B cell (primary cell): ENCODE measurements around the gene ERC2. TPM values are rescaled to one million over a fixed set of nuclear protein-coding genes. Genes with fewer than 3 reads are reported as not detected.

ENCODE experiments used
- ATAC-seq: fragments of 200-7000 bp; cut with Tn5 transposase; one replicate; pipeline ENCODE4 v1.10.0; 2021; ENCODE audit warnings: low read depth, mild to moderate bottlenecking, moderate number of reproducible peaks, moderate library complexity
- CTCF ChIA-PET: fragments of 350-600 bp; sonication (Branson Sonifier 250); formaldehyde crosslinking; loops from one replicate; lab custom pipeline; 2021; ENCODE audit warnings: antibody characterized with exemption, inconsistent platforms; lab: Charles Lee
- POLR2A ChIA-PET: fragments of 350-600 bp; sonication (Branson Sonifier 250); formaldehyde crosslinking; loops from one replicate; lab custom pipeline; 2021; ENCODE audit warnings: antibody characterized with exemption; lab: Charles Lee
- DNase-seq: peaks from one replicate; pipeline ENCODE4 v3.0.0; 2013
- H2AFZ ChIP-seq: 2 replicates; pipeline ENCODE4 v1.6.1; 2012; ENCODE audit warnings: mild to moderate bottlenecking, low read depth, low read length; ENCODE audit not compliant: insufficient read depth, poor library complexity, severe bottlenecking
- H3K27ac ChIP-seq, 2 donors: 1 replicate in 1 of 2; 2 replicates in 1 of 2; pipeline ENCODE4 v1.5.1; 2012 to 2013; ENCODE audit warnings: low read length in 2 of 2, mild to moderate bottlenecking in 2 of 2, moderate library complexity in 1 of 2
- H3K27me3 ChIP-seq, 4 experiments: fragments of 200-600 bp in 1 of 4; sonication (generic) in 1 of 4; replicated peaks in 1 of 4; 1 replicate in 2 of 4; 2 replicates in 2 of 4; pipeline versions ENCODE4 v1.6.1 to v1.7.0; 2013 to 2016; ENCODE audit warnings: low read length in 3 of 4, mild to moderate bottlenecking in 2 of 4, mixed read lengths in 1 of 4, moderate library complexity in 1 of 4; ENCODE audit not compliant: insufficient read depth in 4 of 4, control insufficient read depth in 3 of 4; ENCODE audit errors: control extremely low read depth in 1 of 4
- H3K36me3 ChIP-seq, 2 experiments: replicated peaks in 1 of 2; 1 replicate in 1 of 2; 2 replicates in 1 of 2; pipeline versions ENCODE4 v1.6.1 to v1.7.1; 2013; ENCODE audit warnings: low read length in 1 of 2; ENCODE audit not compliant: insufficient read depth in 2 of 2, control insufficient read depth in 1 of 2; ENCODE audit errors: control extremely low read depth in 1 of 2, extremely low read depth in 1 of 2
- H3K4me1 ChIP-seq, 2 donors: fragments of 200-600 bp in 1 of 2; sonication (generic) in 1 of 2; 1 replicate in 1 of 2; 2 replicates in 1 of 2; pipeline versions ENCODE4 v1.5.1 to v1.6.1; 2013 to 2017; ENCODE audit warnings: low read length in 2 of 2; ENCODE audit not compliant: control insufficient read depth in 2 of 2, insufficient read depth in 2 of 2
- H3K4me2 ChIP-seq: replicated peaks from 2 replicates; pipeline ENCODE3; 2012; ENCODE audit warnings: mild to moderate bottlenecking, low read depth, low read length; ENCODE audit not compliant: poor library complexity, severe bottlenecking
- H3K4me3 ChIP-seq, 5 experiments: fragments of 200-600 bp in 1 of 5; sonication (generic) in 1 of 5; 1 replicate in 3 of 5; 2 replicates in 2 of 5; pipeline versions ENCODE4 v1.5.1 to v1.7.0; 2011 to 2016; ENCODE audit warnings: low read length in 4 of 5, mild to moderate bottlenecking in 4 of 5, low read depth in 2 of 5, control low read depth in 1 of 5, moderate library complexity in 1 of 5; ENCODE audit not compliant: insufficient read depth in 1 of 5; ENCODE audit errors: control extremely low read depth in 1 of 5, extremely low read depth in 1 of 5
- H3K79me2 ChIP-seq: fragments of 200-600 bp; sonication (generic); one replicate; pipeline ENCODE4 v1.6.0; 2016; ENCODE audit warnings: low read length; ENCODE audit not compliant: control insufficient read depth, insufficient read depth
- H3K9ac ChIP-seq: fragments of 200-600 bp; sonication (generic); 2 replicates; pipeline ENCODE4 v1.6.1; 2017; ENCODE audit warnings: mild to moderate bottlenecking, low read length, moderate library complexity
- H3K9me3 ChIP-seq, 3 donors: one replicate each; pipeline versions ENCODE4 v1.6.1 to v1.7.1; 2013; ENCODE audit warnings: low read length in 2 of 3; ENCODE audit not compliant: control insufficient read depth in 2 of 3, insufficient read depth in 1 of 3; ENCODE audit errors: control extremely low read depth in 1 of 3
- H4K20me1 ChIP-seq: 2 replicates; pipeline ENCODE4 v1.6.0; 2012; ENCODE audit warnings: mild to moderate bottlenecking, low read length; ENCODE audit not compliant: insufficient read depth, control insufficient read depth, poor library complexity, severe bottlenecking
- H3K27ac Mint-ChIP-seq: one replicate; pipeline ENCODE4 v1.8.0; 2021; ENCODE audit warnings: mixed read lengths
- H3K27me3 Mint-ChIP-seq: one replicate; pipeline ENCODE4 v1.8.0; 2021; ENCODE audit warnings: mixed read lengths
- H3K4me1 Mint-ChIP-seq: one replicate; pipeline ENCODE4 v1.8.0; 2021; ENCODE audit warnings: mixed read lengths
- H3K4me3 Mint-ChIP-seq: one replicate; pipeline ENCODE4 v1.8.0; 2021; ENCODE audit warnings: mixed read lengths
- H3K9me3 Mint-ChIP-seq: one replicate; pipeline ENCODE4 v1.8.0; 2022; ENCODE audit warnings: mixed read lengths; ENCODE audit not compliant: insufficient read depth
- CTCF ChIP-seq: fragments of 200-600 bp; IDR thresholded peaks from one replicate; pipeline ENCODE4 v1.8.0; 2022; ENCODE audit warnings: antibody characterized with exemption, mild to moderate bottlenecking
- EZH2 ChIP-seq: IDR thresholded peaks from 2 replicates; pipeline ENCODE4 v1.6.1; 2012; ENCODE audit warnings: borderline replicate concordance, low read depth, mild to moderate bottlenecking, moderate library complexity, low read length; ENCODE audit not compliant: insufficient read depth, poor library complexity, severe bottlenecking
- WGBS: methylation state at CpG from one replicate; pipeline ENCODE4 v1.1.5; 2013; ENCODE audit warnings: missing lambda C conversion rate; ENCODE audit not compliant: insufficient coverage; 5-methylcytosine and 5-hydroxymethylcytosine counted together
- intact Hi-C: fragments of 100-400 bp; cut with micrococcal nuclease; formaldehyde crosslinking; loops from one replicate; pipeline ENCODE4 v1.10.0; 2022
- polyA plus RNA-seq: library from polyadenylated mRNA; depleted of rRNA; stranded (reverse); fragments of >200 nt; gene quantifications from 2 replicates; pipeline ENCODE4 v1.2.3, GENCODE V29; 2012
- total RNA-seq, 2 donors: library from RNA; stranded (reverse); fragments of 120-200 nt in 1 of 2; gene quantifications; 1 replicate in 1 of 2; 2 replicates in 1 of 2; pipeline versions ENCODE4 v1.2.3 to v1.2.4, GENCODE V29; 2013 to 2022

The ERC2 gene
- total and polyA plus RNA-seq, 2 donors (not counting 1 experiment from before 2014, with no cell fraction given) = not detected

- no peaks in the 10 kb centered on the region for H3K4me1 ChIP-seq
- no peak overlapping the region for H3K27ac ChIP-seq
- H3K9ac ChIP-seq = no peak overlapping the region
- no peaks in the 10 kb centered on the region for H3K79me2 ChIP-seq
- H3K4me3 ChIP-seq = no peak overlapping the region
- intact Hi-C loops = no loop called here
- ChIA-PET POLR2A (no interaction called here), CTCF (no interaction called here)
- no peaks in the 10 kb centered on the region for H3K9me3 Mint-ChIP-seq
- no peak overlapping the region for H2AFZ ChIP-seq
- no peak for DNase-seq
- H3K4me1 Mint-ChIP-seq = no peaks in the 10 kb centered on the region
- no peak for ATAC-seq
- H3K27me3 Mint-ChIP-seq = peaks cover 6% of the 10 kb centered on the region
- H3K27me3 ChIP-seq = no peaks in the 10 kb centered on the region
- H3K4me2 ChIP-seq = no peak overlapping the region
- no peak overlapping the region for H3K27ac Mint-ChIP-seq
- no peaks in the 10 kb centered on the region for H3K9me3 ChIP-seq
- TF ChIP-seq EZH2 = no peak
- no peak for TF ChIP-seq CTCF
- no peaks in the 10 kb centered on the region for H4K20me1 ChIP-seq
- no peaks in the 10 kb centered on the region for H3K36me3 ChIP-seq
- H3K4me3 Mint-ChIP-seq = no peak overlapping the region
- 94% methylated on average over 5 of the region's 6 CpGs for WGBS
Measured at GRCh38 chr3:55815262-55815661, 653.0 kb downstream of the ERC2 start.

- H3K27ac Mint-ChIP-seq = no peak overlapping the region
- ChIA-PET CTCF (no interaction called here), POLR2A (no interaction called here)
- ATAC-seq (no peak), DNase-seq (no peak)
- Histone ChIP-seq H3K27me3 (no peaks in the 10 kb centered on the region), H4K20me1 (no peaks in the 10 kb centered on the region), H3K9ac (no peak overlapping the region), H3K36me3 (no peaks in the 10 kb centered on the region), H3K4me2 (no peak overlapping the region), H3K4me1 (no peaks in the 10 kb centered on the region), H3K79me2 (no peaks in the 10 kb centered on the region), H3K9me3 (no peaks in the 10 kb centered on the region), H3K27ac (no peak overlapping the region), H3K4me3 (no peak overlapping the region), H2AFZ (no peak overlapping the region)
- WGBS = 67% methylated on average over 2 of the region's 3 CpGs
- TF ChIP-seq CTCF (no peak), EZH2 (no peak)
- no peaks in the 10 kb centered on the region for H3K4me1 Mint-ChIP-seq
- H3K27me3 Mint-ChIP-seq = peaks cover 6% of the 10 kb centered on the region
- intact Hi-C loops = no loop called here
- H3K4me3 Mint-ChIP-seq = no peak overlapping the region
- peaks cover 2% of the 10 kb centered on the region for H3K9me3 Mint-ChIP-seq
Measured at GRCh38 chr3:55813268-55814097, 654.8 kb downstream of the ERC2 start.
